Measurements from ENCODE around the gene SLC35E4. TPM values are rescaled to one million over a fixed set of nuclear protein-coding genes. Genes with fewer than 3 reads are reported as not detected.

Gene SLC35E4
- total RNA-seq, 1 experiment from 2014 or later: 1.2 TPM

- no peak for DNase-seq
- H3K4me1 ChIP-seq (ENCODE audit: low read length): peaks cover 37% of the 10 kb centered on the region
- no peak overlapping the region for H3K9ac ChIP-seq (ENCODE audit: low read length)
- no peaks in the 10 kb centered on the region for H3K9me2 ChIP-seq (replicated peaks; ENCODE audit: insufficient read depth, low read length)
- no peak overlapping the region for H3K4me2 ChIP-seq (ENCODE audit: low read depth, low read length, poor library complexity, severe bottlenecking)
- no peaks in the 10 kb centered on the region for H3K79me2 ChIP-seq (ENCODE audit: low read length)
- no peak overlapping the region for H3K4me3 ChIP-seq (ENCODE audit: low read length)
- H3K9me3 ChIP-seq (ENCODE audit: low read length): no peaks in the 10 kb centered on the region
- no peaks in the 10 kb centered on the region for H4K20me1 ChIP-seq (ENCODE audit: insufficient read depth, low read depth, low read length)
- H3K36me3 ChIP-seq (ENCODE audit: insufficient read depth, low read length): no peaks in the 10 kb centered on the region
- H2AFZ ChIP-seq (ENCODE audit: low read length): no peak overlapping the region
- no peaks in the 10 kb centered on the region for H3K27me3 ChIP-seq (ENCODE audit: low read length)
- no peak overlapping the region for H3K27ac ChIP-seq (ENCODE audit: low read length)
Observed at GRCh38 chr22:30607939-30608338, 27.6 kb upstream of the SLC35E4 start.

DNA sequence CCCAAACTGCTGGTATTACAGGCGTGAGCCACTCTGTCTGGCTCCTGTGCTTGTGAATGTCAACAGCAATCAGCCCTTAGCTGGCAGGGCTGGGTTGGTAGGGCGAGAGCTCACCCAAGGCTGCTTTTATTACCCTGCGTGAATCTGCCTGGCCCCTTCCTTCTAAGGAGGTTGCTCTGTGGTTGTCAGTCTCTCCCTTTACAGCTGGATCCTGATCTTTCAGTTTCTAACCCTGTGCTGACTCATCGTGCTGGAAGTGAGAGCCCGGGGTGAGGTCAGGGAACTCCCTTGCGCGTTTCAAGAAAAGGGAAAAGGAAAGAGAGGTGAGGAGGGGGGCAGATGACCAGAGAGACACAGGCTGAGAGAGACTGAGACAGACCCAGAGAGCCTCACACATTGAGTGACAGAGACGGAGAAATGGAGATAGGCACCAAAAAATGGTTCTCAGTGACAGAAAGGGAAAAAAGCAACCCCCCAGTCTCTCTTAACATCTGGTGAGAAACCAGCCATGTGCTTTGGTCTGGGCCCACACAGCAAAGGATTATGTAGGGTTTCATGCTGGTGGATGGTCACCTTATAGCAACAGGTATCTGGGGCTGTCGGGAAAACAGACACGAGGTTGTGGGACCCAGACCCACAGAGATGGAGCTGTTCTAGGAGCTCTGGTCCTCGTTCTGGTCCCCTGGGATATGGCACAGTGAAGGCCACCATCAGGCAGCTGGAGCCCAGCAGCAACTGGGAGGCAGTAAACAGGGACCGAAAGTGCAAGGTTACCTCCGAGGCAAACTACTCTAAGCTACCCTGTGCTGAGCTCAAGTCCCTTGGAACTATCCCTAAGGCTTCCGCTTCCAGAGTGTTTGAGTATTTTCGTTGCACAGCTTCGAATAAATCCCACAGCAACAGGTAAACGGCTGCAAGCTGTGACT is 26.1 kb upstream of the SLC35E4 start:
- peak overlapping the region; percentile 15 for H3K4me2 ChIP-seq (ENCODE audit: low read depth, low read length, poor library complexity, severe bottlenecking)
- no peak for DNase-seq
- no peaks in the 10 kb centered on the region for H4K20me1 ChIP-seq (ENCODE audit: insufficient read depth, low read depth, low read length)
- no peaks in the 10 kb centered on the region for H3K79me2 ChIP-seq (ENCODE audit: low read length)
- no peaks in the 10 kb centered on the region for H3K9me3 ChIP-seq (ENCODE audit: low read length)
- H3K4me1 ChIP-seq (ENCODE audit: low read length): peaks cover 37% of the 10 kb centered on the region
- no peak overlapping the region for H3K4me3 ChIP-seq (ENCODE audit: low read length)
- H3K9ac ChIP-seq (ENCODE audit: low read length): no peak overlapping the region
- H3K27ac ChIP-seq (ENCODE audit: low read length): no peak overlapping the region
- no peaks in the 10 kb centered on the region for H3K27me3 ChIP-seq (ENCODE audit: low read length)
- H2AFZ ChIP-seq (ENCODE audit: low read length): no peak overlapping the region
- H3K36me3 ChIP-seq (ENCODE audit: insufficient read depth, low read length): no peaks in the 10 kb centered on the region
- H3K9me2 ChIP-seq (replicated peaks; ENCODE audit: insufficient read depth, low read length): no peaks in the 10 kb centered on the region

GRCh38 chr22:30610299-30610698 is 25.3 kb upstream of the SLC35E4 start:
- no peaks in the 10 kb centered on the region for H3K9me2 ChIP-seq (replicated peaks; ENCODE audit: insufficient read depth, low read length)
- no peaks in the 10 kb centered on the region for H3K36me3 ChIP-seq (ENCODE audit: insufficient read depth, low read length)
- no peak overlapping the region for H3K4me3 ChIP-seq (ENCODE audit: low read length)
- no peaks in the 10 kb centered on the region for H3K27me3 ChIP-seq (ENCODE audit: low read length)
- H2AFZ ChIP-seq (ENCODE audit: low read length): no peak overlapping the region
- H3K79me2 ChIP-seq (ENCODE audit: low read length): no peaks in the 10 kb centered on the region
- no peak for DNase-seq
- H3K4me2 ChIP-seq (ENCODE audit: low read depth, low read length, poor library complexity, severe bottlenecking): no peak overlapping the region
- no peak overlapping the region for H3K9ac ChIP-seq (ENCODE audit: low read length)
- no peaks in the 10 kb centered on the region for H4K20me1 ChIP-seq (ENCODE audit: insufficient read depth, low read depth, low read length)
- H3K4me1 ChIP-seq (ENCODE audit: low read length): peaks cover 37% of the 10 kb centered on the region
- H3K27ac ChIP-seq (ENCODE audit: low read length): no peak overlapping the region
- H3K9me3 ChIP-seq (ENCODE audit: low read length): no peaks in the 10 kb centered on the region

- Histone ChIP-seq H3K4me3 (ENCODE audit: low read length) (no peak overlapping the region), H3K36me3 (ENCODE audit: insufficient read depth, low read length) (no peaks in the 10 kb centered on the region), H3K4me1 (ENCODE audit: low read length) (peaks cover 30% of the 10 kb centered on the region), H3K9me2 (replicated peaks; ENCODE audit: insufficient read depth, low read length) (no peaks in the 10 kb centered on the region), H3K27ac (ENCODE audit: low read length) (no peak overlapping the region), H3K4me2 (ENCODE audit: low read depth, low read length, poor library complexity, severe bottlenecking) (no peak overlapping the region), H3K27me3 (ENCODE audit: low read length) (no peaks in the 10 kb centered on the region), H3K9me3 (ENCODE audit: low read length) (no peaks in the 10 kb centered on the region), H2AFZ (ENCODE audit: low read length) (no peak overlapping the region), H3K9ac (ENCODE audit: low read length) (no peak overlapping the region), H3K79me2 (ENCODE audit: low read length) (no peaks in the 10 kb centered on the region), H4K20me1 (ENCODE audit: insufficient read depth, low read depth, low read length) (no peaks in the 10 kb centered on the region)
- DNase-seq: no peak
Observed at GRCh38 chr22:30611197-30611596, 24.4 kb upstream of the SLC35E4 start.

DNA sequence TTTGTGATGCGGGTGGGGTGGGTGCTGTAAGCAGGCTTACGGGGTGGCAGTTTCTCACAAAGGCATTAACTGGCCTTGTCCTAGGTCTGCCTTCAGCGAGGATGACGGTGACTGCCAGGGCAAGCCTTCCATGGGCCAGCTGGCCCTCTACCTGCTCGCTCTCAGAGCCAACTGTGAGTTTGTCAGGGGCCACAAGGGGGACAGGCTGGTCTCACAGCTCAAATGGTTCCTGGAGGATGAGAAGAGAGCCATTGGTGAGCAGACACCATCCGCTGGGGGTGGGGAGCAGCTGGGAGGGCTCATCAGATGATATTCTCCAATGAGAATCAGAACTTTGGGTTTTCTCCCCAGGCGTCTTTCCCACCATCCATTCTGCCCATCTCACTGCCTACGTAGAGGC is 22.8 kb upstream of the SLC35E4 start:
- H4K20me1 ChIP-seq (ENCODE audit: insufficient read depth, low read depth, low read length): no peaks in the 10 kb centered on the region
- no peak overlapping the region for H3K4me3 ChIP-seq (ENCODE audit: low read length)
- H3K27ac ChIP-seq (ENCODE audit: low read length): no peak overlapping the region
- DNase-seq: no peak
- H3K36me3 ChIP-seq (ENCODE audit: insufficient read depth, low read length): no peaks in the 10 kb centered on the region
- H3K9ac ChIP-seq (ENCODE audit: low read length): no peak overlapping the region
- H2AFZ ChIP-seq (ENCODE audit: low read length): no peak overlapping the region
- no peak overlapping the region for H3K4me2 ChIP-seq (ENCODE audit: low read depth, low read length, poor library complexity, severe bottlenecking)
- H3K79me2 ChIP-seq (ENCODE audit: low read length): no peaks in the 10 kb centered on the region
- no peaks in the 10 kb centered on the region for H3K9me3 ChIP-seq (ENCODE audit: low read length)
- no peaks in the 10 kb centered on the region for H3K9me2 ChIP-seq (replicated peaks; ENCODE audit: insufficient read depth, low read length)
- H3K4me1 ChIP-seq (ENCODE audit: low read length): peaks cover 16% of the 10 kb centered on the region
- no peaks in the 10 kb centered on the region for H3K27me3 ChIP-seq (ENCODE audit: low read length)

DNA sequence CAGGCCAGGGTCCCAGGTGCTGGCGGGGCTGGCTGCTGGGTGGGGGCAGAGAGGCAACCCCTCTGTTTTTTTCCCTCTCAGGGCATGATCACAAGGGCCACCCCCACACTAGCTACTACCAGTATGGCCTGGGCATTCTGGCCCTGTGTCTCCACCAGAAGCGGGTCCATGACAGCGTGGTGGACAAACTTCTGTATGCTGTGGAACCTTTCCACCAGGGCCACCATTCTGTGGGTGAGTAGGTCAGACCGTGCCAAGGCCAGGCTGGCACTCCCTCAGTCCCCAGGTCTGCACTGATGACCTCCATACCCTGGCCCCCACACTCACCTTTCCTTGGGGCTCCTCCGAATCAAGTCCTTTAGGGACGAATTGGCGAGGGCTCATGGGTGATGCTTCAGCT is 21.3 kb upstream of the SLC35E4 start:
- DNase-seq: no peak
- no peaks in the 10 kb centered on the region for H3K9me3 ChIP-seq (ENCODE audit: low read length)
- H3K4me1 ChIP-seq (ENCODE audit: low read length): peaks cover 1% of the 10 kb centered on the region
- H3K4me2 ChIP-seq (ENCODE audit: low read depth, low read length, poor library complexity, severe bottlenecking): no peak overlapping the region
- no peaks in the 10 kb centered on the region for H3K27me3 ChIP-seq (ENCODE audit: low read length)
- no peak overlapping the region for H3K9ac ChIP-seq (ENCODE audit: low read length)
- no peaks in the 10 kb centered on the region for H3K9me2 ChIP-seq (replicated peaks; ENCODE audit: insufficient read depth, low read length)
- no peaks in the 10 kb centered on the region for H4K20me1 ChIP-seq (ENCODE audit: insufficient read depth, low read depth, low read length)
- no peak overlapping the region for H2AFZ ChIP-seq (ENCODE audit: low read length)
- no peak overlapping the region for H3K27ac ChIP-seq (ENCODE audit: low read length)
- no peaks in the 10 kb centered on the region for H3K36me3 ChIP-seq (ENCODE audit: insufficient read depth, low read length)
- no peaks in the 10 kb centered on the region for H3K79me2 ChIP-seq (ENCODE audit: low read length)
- no peak overlapping the region for H3K4me3 ChIP-seq (ENCODE audit: low read length)

DNA sequence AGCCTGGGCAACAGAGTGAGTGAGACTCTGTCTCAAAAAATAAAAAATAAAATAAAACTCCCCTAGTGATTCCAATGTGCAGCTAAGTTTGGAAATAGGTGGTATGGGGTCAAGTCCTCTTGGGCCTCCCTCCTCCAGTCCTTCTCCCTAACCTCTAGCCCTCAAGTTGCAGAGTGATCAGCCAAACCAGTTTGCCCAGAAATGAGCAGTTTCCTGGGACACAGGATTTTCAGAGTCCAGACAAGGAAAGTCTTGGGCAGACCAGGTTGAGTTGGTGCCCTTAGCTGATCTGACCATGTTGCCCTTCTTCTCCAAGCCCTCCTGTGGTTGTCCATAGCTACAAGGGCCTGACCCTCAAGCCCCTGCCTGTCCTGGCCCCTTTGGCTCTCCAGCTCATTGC is 20.7 kb upstream of the SLC35E4 start:
- Histone ChIP-seq H3K9me2 (replicated peaks; ENCODE audit: insufficient read depth, low read length) (no peaks in the 10 kb centered on the region), H3K4me3 (ENCODE audit: low read length) (no peak overlapping the region), H3K9me3 (ENCODE audit: low read length) (no peaks in the 10 kb centered on the region), H3K4me2 (ENCODE audit: low read depth, low read length, poor library complexity, severe bottlenecking) (no peak overlapping the region), H3K79me2 (ENCODE audit: low read length) (no peaks in the 10 kb centered on the region), H2AFZ (ENCODE audit: low read length) (no peak overlapping the region), H3K27ac (ENCODE audit: low read length) (no peak overlapping the region), H3K9ac (ENCODE audit: low read length) (no peak overlapping the region), H4K20me1 (ENCODE audit: insufficient read depth, low read depth, low read length) (no peaks in the 10 kb centered on the region), H3K4me1 (ENCODE audit: low read length) (no peaks in the 10 kb centered on the region), H3K36me3 (ENCODE audit: insufficient read depth, low read length) (no peaks in the 10 kb centered on the region), H3K27me3 (ENCODE audit: low read length) (no peaks in the 10 kb centered on the region)
- DNase-seq: no peak

- no peak overlapping the region for H2AFZ ChIP-seq (ENCODE audit: low read length)
- no peaks in the 10 kb centered on the region for H3K36me3 ChIP-seq (ENCODE audit: insufficient read depth, low read length)
- DNase-seq: no peak
- no peak overlapping the region for H3K4me2 ChIP-seq (ENCODE audit: low read depth, low read length, poor library complexity, severe bottlenecking)
- H3K4me3 ChIP-seq (ENCODE audit: low read length): no peak overlapping the region
- no peaks in the 10 kb centered on the region for H3K79me2 ChIP-seq (ENCODE audit: low read length)
- H3K4me1 ChIP-seq (ENCODE audit: low read length): no peaks in the 10 kb centered on the region
- H3K9me3 ChIP-seq (ENCODE audit: low read length): no peaks in the 10 kb centered on the region
- H4K20me1 ChIP-seq (ENCODE audit: insufficient read depth, low read depth, low read length): no peaks in the 10 kb centered on the region
- no peaks in the 10 kb centered on the region for H3K27me3 ChIP-seq (ENCODE audit: low read length)
- no peaks in the 10 kb centered on the region for H3K9me2 ChIP-seq (replicated peaks; ENCODE audit: insufficient read depth, low read length)
- no peak overlapping the region for H3K27ac ChIP-seq (ENCODE audit: low read length)
- H3K9ac ChIP-seq (ENCODE audit: low read length): no peak overlapping the region
Observed at GRCh38 chr22:30615543-30615954, 20.0 kb upstream of the SLC35E4 start.
